Measurements from ENCODE around the gene VPS37B. TPM values are rescaled to one million over a fixed set of nuclear protein-coding genes. Genes with fewer than 3 reads are reported as not detected.
"Not testable (repeated sequence)": the region's sequence is repeated elsewhere in the genome, so short reads cannot be mapped to it uniquely, and the experiment has no call there.

VPS37B gene
- polyA plus RNA-seq, 4 donors: 16.8 to 28.6 (median 23.7) TPM

GRCh38 chr12:122909442-122910288, 13.7 kb upstream of the VPS37B start:
- no peak for DNase-seq (ENCODE audit: low read depth in 4 of 4, low spot score in 3 of 4)

- DNase-seq (ENCODE audit: low read depth in 4 of 4, low spot score in 3 of 4): no peak
Measured at GRCh38 chr12:122908915-122909314, 13.0 kb upstream of the VPS37B start.

DNA sequence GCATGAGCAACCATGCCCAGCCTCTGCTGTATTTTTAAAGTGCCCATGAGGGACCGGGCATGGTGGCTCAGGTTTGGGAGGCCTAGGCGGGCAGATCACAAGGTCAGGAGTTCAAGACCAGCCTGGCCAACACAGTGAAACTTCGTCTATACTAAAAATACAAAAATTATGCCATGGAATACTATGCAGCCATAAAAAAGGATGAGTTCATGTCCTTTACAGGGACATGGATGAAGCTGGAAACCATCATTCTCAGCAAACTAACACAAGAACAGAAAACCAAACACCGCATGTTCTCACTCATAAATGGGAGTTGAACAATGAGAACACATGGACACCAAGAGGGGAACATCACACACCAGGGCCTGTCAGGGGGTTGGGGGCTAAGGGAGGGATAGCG, 9.3 kb upstream of the VPS37B start:
- DNase-seq (ENCODE audit: low read depth in 4 of 4, low spot score in 3 of 4): not testable (repeated sequence)

DNA sequence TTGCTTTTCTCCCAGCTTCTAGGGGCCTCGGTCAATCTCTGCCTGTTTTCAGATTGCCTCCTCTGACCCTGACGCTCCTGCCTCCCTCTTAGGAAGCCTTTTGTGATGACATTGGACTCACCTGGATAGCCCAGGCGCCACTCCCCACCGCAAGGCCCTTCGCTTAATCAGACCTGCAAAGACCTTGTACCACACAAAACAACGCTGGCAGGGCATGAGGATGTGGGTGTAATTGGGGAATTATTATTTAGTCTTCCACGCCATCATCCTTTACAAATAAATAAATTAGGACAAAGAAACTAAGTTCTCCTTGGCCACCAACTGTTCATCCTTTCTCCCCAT, 7.7 kb upstream of the VPS37B start:
- DNase-seq (ENCODE audit: low read depth in 4 of 4, low spot score in 3 of 4): no peak

DNA sequence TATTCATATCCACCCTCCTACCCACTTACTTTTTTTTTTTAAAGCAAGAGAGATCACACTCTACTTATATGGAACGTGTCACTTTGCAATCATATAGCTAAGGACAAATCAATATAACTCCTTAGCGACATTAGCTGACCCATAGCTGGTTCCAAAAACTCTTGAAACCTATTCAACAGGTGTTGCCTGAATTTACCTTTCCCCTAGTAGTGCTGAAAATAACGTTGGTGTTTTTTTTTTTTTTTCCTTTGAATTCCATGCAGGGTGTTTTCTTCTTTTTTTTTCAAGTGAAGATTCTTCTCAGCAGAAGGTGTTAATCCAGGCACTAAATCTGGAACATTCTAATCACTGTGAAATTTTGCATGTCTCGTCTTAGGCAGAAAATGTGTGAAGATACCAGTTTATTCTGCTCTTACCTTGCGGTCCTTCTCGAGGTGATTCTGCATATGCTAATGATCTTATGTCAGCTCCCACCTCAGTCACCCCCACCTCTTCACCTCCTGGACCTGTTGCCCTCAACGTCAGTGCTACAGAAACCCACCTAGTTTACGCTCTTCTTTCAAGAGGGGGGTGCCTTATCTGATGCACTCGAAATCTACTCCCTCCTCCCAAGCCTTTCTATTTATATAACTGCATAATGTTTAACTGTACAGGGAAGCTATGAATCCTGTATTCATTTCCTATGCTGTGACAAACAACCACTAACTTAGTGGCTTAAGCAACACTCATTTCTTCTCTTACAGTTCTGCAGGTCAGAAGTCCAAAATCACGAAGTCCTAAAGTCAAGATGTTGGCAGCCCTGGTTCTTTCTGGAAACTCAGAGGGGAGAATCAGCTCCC, 7.1 kb upstream of the VPS37B start:
- DNase-seq (ENCODE audit: low read depth in 4 of 4, low spot score in 3 of 4): no peak

GRCh38 chr12:122899887-122900286, 4.0 kb upstream of the VPS37B start:
- DNase-seq (ENCODE audit: low read depth in 4 of 4, low spot score in 3 of 4): no peak

- no peak for DNase-seq (ENCODE audit: low read depth in 4 of 4, low spot score in 3 of 4)
Measured at GRCh38 chr12:122896662-122897061, 738 bp upstream of the VPS37B start.

DNA sequence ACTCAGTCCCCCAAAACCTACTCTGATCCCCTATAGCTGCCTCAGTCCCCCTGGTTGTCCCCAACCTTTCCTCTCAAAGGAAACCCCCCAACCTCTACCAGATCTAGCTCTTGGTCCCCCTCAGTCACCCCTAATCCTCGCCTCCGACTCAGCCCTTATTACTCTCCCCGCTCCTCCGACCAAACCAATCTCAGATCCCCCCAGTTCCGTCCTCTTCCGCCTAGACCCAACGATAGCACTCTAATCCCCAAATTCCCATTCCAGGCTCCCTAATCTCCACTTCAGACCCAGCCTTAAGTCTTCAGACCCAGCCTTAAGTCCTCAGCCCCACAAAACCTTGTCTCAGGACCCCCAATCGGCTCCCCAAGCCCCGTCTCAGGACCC, 612 bp downstream of the VPS37B start:
- no peak for DNase-seq (ENCODE audit: low read depth in 4 of 4, low spot score in 3 of 4)

DNA sequence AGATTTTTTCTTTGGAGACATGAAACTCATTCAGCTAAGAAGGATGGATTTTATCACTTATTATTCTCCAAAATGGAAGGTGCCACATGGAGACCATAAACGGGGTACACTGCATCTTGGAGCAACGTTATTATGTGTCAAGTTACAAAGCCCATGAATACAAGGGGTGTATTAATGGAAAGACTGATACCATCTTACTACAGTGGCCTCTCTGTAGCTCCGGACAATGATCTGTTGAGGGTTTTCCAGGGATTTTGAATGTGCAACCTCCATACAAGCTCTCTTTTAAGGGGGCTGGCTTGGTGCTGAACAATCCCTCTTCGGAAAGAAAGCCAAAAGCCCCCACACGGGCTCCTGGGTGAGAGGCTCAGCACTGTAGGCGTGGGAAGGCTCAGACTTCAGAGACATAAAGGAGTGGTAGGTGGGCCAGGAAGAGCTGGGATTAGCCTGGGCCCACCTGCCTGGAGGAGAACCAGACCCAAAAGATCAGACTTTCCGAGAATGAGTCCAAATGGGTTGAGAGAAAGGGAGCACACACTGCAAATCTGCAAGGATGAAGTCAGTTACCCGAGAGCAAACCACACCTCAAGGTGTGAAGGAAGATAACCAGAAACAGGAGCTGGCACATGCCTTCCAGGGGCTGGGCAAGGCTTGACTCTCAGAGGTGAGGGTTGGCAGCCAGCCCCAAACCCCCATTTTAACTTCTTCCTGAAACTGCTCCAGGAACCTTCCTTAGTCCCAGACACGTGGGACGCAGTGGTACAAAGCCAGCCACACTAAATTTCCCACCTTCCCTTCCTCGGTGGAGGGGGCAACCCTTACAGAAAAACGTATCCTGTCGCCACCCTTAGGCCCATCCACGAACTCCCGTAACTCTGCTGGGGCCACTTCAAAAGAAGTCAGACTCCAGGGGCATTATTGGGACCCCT, 1.5 kb downstream of the VPS37B start:
- no peak for DNase-seq (ENCODE audit: low read depth in 4 of 4, low spot score in 3 of 4)

DNA sequence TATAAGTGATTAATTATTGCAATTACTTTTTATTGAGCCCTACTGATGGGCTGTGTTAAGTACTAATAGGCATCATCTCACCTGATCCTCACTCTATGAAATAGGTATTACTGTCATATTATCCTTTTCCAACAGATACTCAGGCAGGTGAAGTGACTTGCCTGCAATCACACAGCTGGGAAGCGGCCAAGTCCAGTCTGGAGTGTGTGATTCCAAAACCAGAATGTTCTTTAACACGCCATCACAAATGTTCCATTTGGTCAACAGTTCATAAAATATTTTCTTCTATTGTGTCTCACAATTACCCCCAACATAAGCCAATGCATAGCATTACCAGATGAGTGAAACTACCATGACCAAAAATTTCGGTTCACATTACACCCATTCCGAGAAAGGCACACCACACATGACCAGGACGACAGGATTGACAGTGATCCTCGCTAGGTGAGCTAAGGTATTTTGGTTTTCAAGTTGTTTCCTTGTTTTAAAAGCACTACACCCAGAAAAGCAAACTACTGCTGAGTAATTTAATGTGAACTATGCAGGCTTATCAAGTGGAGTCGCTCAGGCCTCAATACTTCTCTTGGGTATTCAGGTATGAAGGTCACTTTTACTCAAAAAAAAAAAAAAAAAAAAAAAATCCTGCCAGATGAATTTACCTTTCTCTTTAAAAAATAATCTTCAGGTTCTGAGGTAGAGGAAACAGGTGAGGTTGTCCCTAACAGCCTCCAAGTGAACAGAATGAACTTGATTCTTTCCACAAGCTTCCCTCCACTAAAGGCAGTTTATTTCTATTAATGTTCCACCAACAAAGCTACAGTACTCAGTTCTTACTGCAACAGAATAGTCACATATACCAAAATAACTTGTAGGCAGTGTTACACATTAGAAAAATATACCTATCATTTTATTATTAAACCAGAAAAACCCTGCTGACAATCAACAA, 2.4 kb downstream of the VPS37B start:
- DNase-seq (ENCODE audit: low read depth in 4 of 4, low spot score in 3 of 4): no peak

DNA sequence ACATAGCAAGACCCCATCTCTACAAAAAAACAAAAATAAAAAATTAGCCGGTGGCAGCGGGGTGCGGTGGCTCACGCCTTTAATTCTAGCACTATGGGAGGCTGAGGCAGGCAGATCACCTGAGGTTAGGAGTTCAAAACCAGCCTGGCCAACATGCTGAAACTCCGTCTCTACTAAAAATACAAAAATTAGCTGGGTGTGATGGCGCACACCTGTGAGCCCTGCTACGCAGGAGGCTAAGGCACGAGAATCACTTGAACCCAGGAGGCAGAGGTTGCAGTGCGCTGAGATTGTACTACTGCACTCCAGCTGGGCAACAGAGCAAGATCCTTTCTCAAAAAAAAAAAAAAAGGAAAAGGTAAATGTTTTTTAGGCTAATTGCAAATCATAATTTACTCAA, 3.2 kb downstream of the VPS37B start:
- not testable (repeated sequence) for DNase-seq (ENCODE audit: low read depth in 4 of 4, low spot score in 3 of 4)

- no peak for DNase-seq (ENCODE audit: low read depth in 4 of 4, low spot score in 3 of 4)
Measured at GRCh38 chr12:122891661-122892525, 4.0 kb downstream of the VPS37B start.

DNA sequence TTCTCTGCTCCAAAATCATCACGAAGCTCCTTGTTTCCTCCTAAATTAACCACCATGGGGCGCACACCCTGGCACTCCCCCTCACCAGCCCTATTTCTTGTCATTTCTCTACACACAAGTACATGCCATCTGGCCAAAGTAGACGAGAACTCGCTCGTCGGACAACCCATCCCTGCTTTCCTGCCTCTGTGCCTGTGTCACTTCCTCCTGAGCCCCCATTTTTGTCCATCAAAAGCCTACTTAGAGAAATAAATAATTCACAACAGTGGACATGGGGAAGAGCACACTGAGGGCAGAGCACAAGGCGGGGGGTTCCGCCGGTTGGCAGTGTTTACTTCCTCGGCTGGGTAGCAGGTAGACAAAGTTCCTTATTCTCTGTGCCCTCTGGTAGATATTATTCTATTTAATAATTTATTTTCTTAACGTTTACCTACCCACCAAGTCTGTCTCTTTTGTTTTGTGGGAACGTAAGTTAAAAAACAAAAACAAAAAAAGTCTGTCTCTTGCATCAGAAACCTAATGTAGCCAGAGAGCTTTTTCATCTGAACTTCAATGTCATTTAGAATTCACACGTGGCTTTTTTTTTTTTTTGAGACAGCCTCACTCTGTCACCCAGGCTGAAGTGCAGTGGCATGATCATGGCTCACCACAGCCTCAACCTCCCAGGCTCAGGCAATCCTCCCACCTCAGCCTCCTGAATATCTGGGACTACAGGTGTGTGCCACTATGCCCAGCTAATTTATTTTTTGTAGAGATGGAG, 6.0 kb downstream of the VPS37B start:
- DNase-seq (ENCODE audit: low read depth in 4 of 4, low spot score in 3 of 4): no peak

DNA sequence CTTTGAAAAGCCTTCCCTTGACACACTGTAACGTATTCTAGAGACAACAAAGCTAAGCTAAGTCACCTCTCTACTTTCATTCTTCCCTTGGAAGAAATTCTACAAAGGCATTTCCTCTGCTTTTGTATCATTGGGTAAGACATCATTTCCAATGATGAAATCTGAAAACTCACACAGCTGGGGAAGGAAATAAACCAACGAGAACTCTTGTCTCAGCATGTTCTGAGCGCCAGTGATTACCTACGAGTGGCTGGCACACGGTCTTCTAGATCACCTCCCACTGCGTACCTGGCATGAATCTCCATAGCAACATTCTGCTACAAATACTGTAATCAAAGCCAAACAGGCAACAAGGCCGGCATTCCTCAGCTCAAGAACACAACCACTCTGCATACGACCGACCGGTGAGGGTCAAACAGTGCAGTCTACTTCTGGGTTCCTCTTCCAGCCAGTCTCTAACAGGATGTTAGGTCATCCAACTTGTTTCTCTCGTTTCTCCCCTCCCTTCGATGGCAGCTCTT, 7.6 kb downstream of the VPS37B start:
- no peak for DNase-seq (ENCODE audit: low read depth in 4 of 4, low spot score in 3 of 4)

GRCh38 chr12:122887819-122888212, 8.1 kb downstream of the VPS37B start:
- no peak for DNase-seq (ENCODE audit: low read depth in 4 of 4, low spot score in 3 of 4)

DNA sequence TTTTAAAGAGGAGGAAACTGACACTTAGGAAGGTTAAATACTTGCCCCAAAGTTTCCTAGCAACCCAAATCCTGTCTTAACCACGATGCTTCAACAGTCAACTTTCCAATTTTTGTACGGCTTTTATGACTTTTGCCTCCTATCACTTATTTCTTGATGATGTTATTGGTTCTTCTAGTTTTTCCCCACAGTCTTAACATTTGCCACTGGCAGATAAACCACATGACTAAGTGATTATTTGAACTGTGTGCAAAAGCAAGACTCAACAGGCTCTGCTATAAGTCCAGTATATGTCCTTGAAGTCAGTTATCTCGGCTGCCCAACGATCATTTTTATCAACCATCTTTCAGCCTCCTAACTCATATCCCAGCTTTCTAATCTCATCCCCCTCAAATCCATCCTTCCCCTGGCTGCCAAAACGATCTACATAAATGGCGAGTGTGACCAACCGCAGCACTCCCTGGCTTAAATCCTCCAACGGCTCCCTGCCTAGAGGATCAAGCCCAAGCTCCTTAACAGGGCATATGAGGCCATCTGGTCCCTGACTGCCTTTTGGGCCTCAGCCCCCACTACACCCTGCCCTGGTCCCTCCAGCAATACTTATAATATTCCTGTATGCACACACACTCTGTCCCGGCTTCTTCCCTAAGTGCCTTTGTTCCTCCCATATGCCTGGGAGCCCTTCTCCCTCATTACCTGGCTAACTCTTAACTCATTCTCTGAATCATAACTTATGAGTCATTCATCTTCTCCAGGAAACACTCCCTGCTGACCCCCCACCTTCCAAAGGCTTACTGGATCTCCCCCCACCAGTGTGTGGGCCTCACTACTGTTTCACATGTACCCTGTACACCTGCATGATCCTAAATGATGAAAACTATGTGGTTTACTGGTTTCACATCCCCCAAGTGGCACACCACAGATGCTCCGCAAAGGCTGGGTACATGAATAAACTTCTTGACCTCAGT, 8.8 kb downstream of the VPS37B start:
- DNase-seq (ENCODE audit: low read depth in 4 of 4, low spot score in 3 of 4): no peak

- DNase-seq (ENCODE audit: low read depth in 4 of 4, low spot score in 3 of 4): no peak
Measured at GRCh38 chr12:122886161-122886560, 9.8 kb downstream of the VPS37B start.

Data from left renal pelvis (tissue), 4 donors.